Activated CD4-positive, alpha-beta T cell treated with anti-CD3 and anti-CD28 coated beads for 36 hours (primary cell): ENCODE data around the gene DENND4A. TPM values are rescaled to one million over a fixed set of nuclear protein-coding genes. Genes with fewer than 3 reads are reported as not detected.

ENCODE experiments used
- ATAC-seq: fragments of 200-7000 bp; cut with Tn5 transposase; one replicate; pipeline ENCODE4 v1.10.0; 2021; ENCODE audit warnings: mild to moderate bottlenecking, moderate library complexity
- CTCF ChIA-PET: fragments of 350-600 bp; sonication (Branson Sonifier 250); formaldehyde crosslinking; loops from one replicate; lab custom pipeline; 2021; ENCODE audit warnings: antibody characterized with exemption; lab: Charles Lee
- POLR2A ChIA-PET: fragments of 350-600 bp; sonication (Branson Sonifier 250); formaldehyde crosslinking; loops from one replicate; lab custom pipeline; 2021; ENCODE audit warnings: antibody characterized with exemption, inconsistent platforms; lab: Charles Lee
- DNase-seq: peaks from one replicate; pipeline ENCODE4 v3.0.0-alpha.2; 2020
- H3K27ac Mint-ChIP-seq: one replicate; pipeline ENCODE4 v1.8.0; 2021; ENCODE audit warnings: mixed read lengths
- H3K27me3 Mint-ChIP-seq: one replicate; pipeline ENCODE4 v1.8.0; 2021; ENCODE audit warnings: mixed read lengths
- H3K36me3 Mint-ChIP-seq: one replicate; pipeline ENCODE4 v1.8.0; 2021; ENCODE audit warnings: low read depth, mixed read lengths
- H3K4me1 Mint-ChIP-seq: one replicate; pipeline ENCODE4 v1.8.0; 2021; ENCODE audit warnings: mixed read lengths
- H3K4me3 Mint-ChIP-seq: one replicate; pipeline ENCODE4 v1.8.0; 2021; ENCODE audit warnings: mild to moderate bottlenecking, moderate library complexity, mixed read lengths
- H3K9me3 Mint-ChIP-seq: one replicate; pipeline ENCODE4 v1.8.0; 2021; ENCODE audit warnings: low read depth, mixed read lengths
- intact Hi-C, 2 experiments: fragments of 100-400 bp; cut with DNase I in 1 of 2; cut with micrococcal nuclease in 1 of 2; formaldehyde crosslinking; loops; one replicate each; pipeline versions ENCODE4 v1.14.2 to v1.15.1; 2022 to 2024; cut with DNase I, micrococcal nuclease
- total RNA-seq, 2 experiments: library from RNA; stranded (reverse); gene quantifications; one replicate each; pipeline ENCODE4 v1.2.3, GENCODE V29; 2021

DENND4A gene
- total RNA-seq, 2 experiments from 2014 or later: 35.6 to 43.5 TPM

GRCh38 chr15:65762399-65762798, 29.7 kb downstream of the DENND4A start:
- intact Hi-C loops: no loop called here
- H3K4me1 Mint-ChIP-seq: peaks cover 41% of the 10 kb centered on the region
- ChIA-PET CTCF (interaction anchor here (0.8 to 1.3 kb wide), 3 partner anchors 26 to 95 kb away, joined by 3 to 4 read pairs (median 4); no protein-coding TSS in a partner anchor), POLR2A (no interaction called here)
- DNase-seq: no peak
- H3K9me3 Mint-ChIP-seq: no peaks in the 10 kb centered on the region
- H3K4me3 Mint-ChIP-seq: no peak overlapping the region
- H3K27ac Mint-ChIP-seq: no peak overlapping the region
- peaks cover 10% of the 10 kb centered on the region for H3K36me3 Mint-ChIP-seq
- H3K27me3 Mint-ChIP-seq: no peaks in the 10 kb centered on the region
- no peak for ATAC-seq

- peak overlapping the region; percentile 26 for H3K4me3 Mint-ChIP-seq
- ChIA-PET CTCF (interaction anchor here (1.3 kb wide), 1 partner anchor 33 kb away, joined by 7 read pairs; no protein-coding TSS in a partner anchor), POLR2A (interaction anchor here (0.6 to 0.7 kb wide), 2 partner anchors 32 to 35 kb away, joined by 3 read pairs; no protein-coding TSS in a partner anchor)
- H3K9me3 Mint-ChIP-seq: no peaks in the 10 kb centered on the region
- H3K27me3 Mint-ChIP-seq: no peaks in the 10 kb centered on the region
- peak overlapping the region; percentile 83 for H3K27ac Mint-ChIP-seq
- DNase-seq (no peak), ATAC-seq (peak; percentile 75)
- H3K36me3 Mint-ChIP-seq: peaks cover 12% of the 10 kb centered on the region
- intact Hi-C loops: no loop called here
- H3K4me1 Mint-ChIP-seq: peaks cover 30% of the 10 kb centered on the region
These were observed 30.7 kb downstream of the DENND4A start for GRCh38 chr15:65761210-65761926.

- no peak overlapping the region for H3K4me3 Mint-ChIP-seq
- ChIA-PET CTCF (interaction anchor here (0.7 kb wide), 2 partner anchors 11 to 76 kb away, joined by 3 read pairs; no protein-coding TSS in a partner anchor), POLR2A (no interaction called here)
- intact Hi-C loops: no loop called here
- H3K4me1 Mint-ChIP-seq: peaks cover 25% of the 10 kb centered on the region
- DNase-seq (no peak), ATAC-seq (no peak)
- no peak overlapping the region for H3K27ac Mint-ChIP-seq
- H3K36me3 Mint-ChIP-seq: peaks cover 22% of the 10 kb centered on the region
- H3K27me3 Mint-ChIP-seq: no peaks in the 10 kb centered on the region
- H3K9me3 Mint-ChIP-seq: no peaks in the 10 kb centered on the region
These were observed 32.7 kb downstream of the DENND4A start for GRCh38 chr15:65759441-65759840.

- intact Hi-C loops: no loop called here
- Mint-ChIP-seq H3K9me3 (no peaks in the 10 kb centered on the region), H3K4me1 (peaks cover 21% of the 10 kb centered on the region), H3K27me3 (no peaks in the 10 kb centered on the region), H3K27ac (no peak overlapping the region), H3K36me3 (peaks cover 22% of the 10 kb centered on the region), H3K4me3 (no peak overlapping the region)
- no peak for ATAC-seq
- ChIA-PET POLR2A (no interaction called here), CTCF (no interaction called here)
- no peak for DNase-seq
These were observed 33.9 kb downstream of the DENND4A start for GRCh38 chr15:65758242-65758641.

- DNase-seq (no peak), ATAC-seq (no peak)
- intact Hi-C loops: no loop called here
- H3K27ac Mint-ChIP-seq: no peak overlapping the region
- ChIA-PET CTCF (no interaction called here), POLR2A (no interaction called here)
- H3K27me3 Mint-ChIP-seq: no peaks in the 10 kb centered on the region
- peaks cover 21% of the 10 kb centered on the region for H3K36me3 Mint-ChIP-seq
- no peak overlapping the region for H3K4me3 Mint-ChIP-seq
- no peaks in the 10 kb centered on the region for H3K9me3 Mint-ChIP-seq
- peaks cover 12% of the 10 kb centered on the region for H3K4me1 Mint-ChIP-seq
These were observed 34.8 kb downstream of the DENND4A start for GRCh38 chr15:65757256-65757655.

GRCh38 chr15:65752151-65752700, 39.9 kb downstream of the DENND4A start:
- Mint-ChIP-seq H3K9me3 (no peaks in the 10 kb centered on the region), H3K4me3 (no peak overlapping the region), H3K27ac (no peak overlapping the region), H3K4me1 (peaks cover 2% of the 10 kb centered on the region), H3K27me3 (no peaks in the 10 kb centered on the region), H3K36me3 (peaks cover 30% of the 10 kb centered on the region)
- CTCF ChIA-PET: interaction anchor here (1.3 kb wide), 1 partner anchor 17 kb away, joined by 5 read pairs; no protein-coding TSS in a partner anchor
- DNase-seq (no peak), ATAC-seq (no peak)
- intact Hi-C loops: no loop called here
- POLR2A ChIA-PET: no interaction called here

- peaks cover 2% of the 10 kb centered on the region for H3K4me1 Mint-ChIP-seq
- H3K9me3 Mint-ChIP-seq: no peaks in the 10 kb centered on the region
- CTCF ChIA-PET: no interaction called here
- H3K27ac Mint-ChIP-seq: no peak overlapping the region
- intact Hi-C loops: no loop called here
- H3K27me3 Mint-ChIP-seq: no peaks in the 10 kb centered on the region
- POLR2A ChIA-PET: no interaction called here
- no peak for DNase-seq
- H3K36me3 Mint-ChIP-seq: peaks cover 28% of the 10 kb centered on the region
- H3K4me3 Mint-ChIP-seq: no peak overlapping the region
- ATAC-seq: no peak
These were observed 40.7 kb downstream of the DENND4A start for GRCh38 chr15:65751431-65751830.

- H3K27me3 Mint-ChIP-seq: no peaks in the 10 kb centered on the region
- intact Hi-C loops: no loop called here
- DNase-seq (no peak), ATAC-seq (no peak)
- no peak overlapping the region for H3K27ac Mint-ChIP-seq
- H3K4me1 Mint-ChIP-seq: peaks cover 2% of the 10 kb centered on the region
- no peak overlapping the region for H3K4me3 Mint-ChIP-seq
- H3K9me3 Mint-ChIP-seq: no peaks in the 10 kb centered on the region
- peaks cover 21% of the 10 kb centered on the region for H3K36me3 Mint-ChIP-seq
- ChIA-PET CTCF (interaction anchor here (1.2 kb wide), 1 partner anchor 8 kb away, joined by 4 read pairs; no protein-coding TSS in a partner anchor), POLR2A (interaction anchor here (0.8 kb wide), 2 partner anchors 44 to 578 kb away, joined by 3 to 4 read pairs; partner anchors contain the start of gene DENND4A)
These were observed 44.8 kb downstream of the DENND4A start for GRCh38 chr15:65747265-65747664.

GRCh38 chr15:65743637-65744252, 48.3 kb downstream of the DENND4A start:
- H3K4me3 Mint-ChIP-seq: no peak overlapping the region
- ChIA-PET CTCF (interaction anchor here (0.6 kb wide), 1 partner anchor 551 kb away, joined by 4 read pairs; no protein-coding TSS in a partner anchor), POLR2A (no interaction called here)
- H3K4me1 Mint-ChIP-seq: no peaks in the 10 kb centered on the region
- intact Hi-C loops: no loop called here
- ATAC-seq (no peak), DNase-seq (no peak)
- H3K36me3 Mint-ChIP-seq: peaks cover 16% of the 10 kb centered on the region
- no peak overlapping the region for H3K27ac Mint-ChIP-seq
- no peaks in the 10 kb centered on the region for H3K9me3 Mint-ChIP-seq
- no peaks in the 10 kb centered on the region for H3K27me3 Mint-ChIP-seq

GRCh38 chr15:65740148-65740547, 51.9 kb downstream of the DENND4A start:
- intact Hi-C loops: no loop called here
- H3K27ac Mint-ChIP-seq: no peak overlapping the region

GRCh38 chr15:65738649-65739048, 53.4 kb downstream of the DENND4A start:
- no peak for ATAC-seq
- Mint-ChIP-seq H3K36me3 (peaks cover 27% of the 10 kb centered on the region), H3K27me3 (no peaks in the 10 kb centered on the region), H3K4me1 (no peaks in the 10 kb centered on the region), H3K4me3 (no peak overlapping the region), H3K9me3 (no peaks in the 10 kb centered on the region), H3K27ac (no peak overlapping the region)
- intact Hi-C loops: no loop called here
- POLR2A ChIA-PET: no interaction called here
- CTCF ChIA-PET: interaction anchor here (0.6 to 1.0 kb wide), 3 partner anchors 9 to 251 kb away, joined by 3 to 4 read pairs (median 3); no protein-coding TSS in a partner anchor
- no peak for DNase-seq

More at GRCh38 chr15:65740148-65740547, 51.9 kb downstream of the DENND4A start:
- no peak overlapping the region for H3K4me3 Mint-ChIP-seq
- H3K36me3 Mint-ChIP-seq: peaks cover 27% of the 10 kb centered on the region
- ChIA-PET CTCF (no interaction called here), POLR2A (no interaction called here)
- DNase-seq (no peak), ATAC-seq (no peak)
- H3K4me1 Mint-ChIP-seq: no peaks in the 10 kb centered on the region
- no peaks in the 10 kb centered on the region for H3K9me3 Mint-ChIP-seq
- no peaks in the 10 kb centered on the region for H3K27me3 Mint-ChIP-seq
